ENCODE data around the gene PTCHD4.
"Not testable (repeated sequence)": the region's sequence is repeated elsewhere in the genome, so short reads cannot be mapped to it uniquely, and the experiment has no call there.

The PTCHD4 gene

DNA sequence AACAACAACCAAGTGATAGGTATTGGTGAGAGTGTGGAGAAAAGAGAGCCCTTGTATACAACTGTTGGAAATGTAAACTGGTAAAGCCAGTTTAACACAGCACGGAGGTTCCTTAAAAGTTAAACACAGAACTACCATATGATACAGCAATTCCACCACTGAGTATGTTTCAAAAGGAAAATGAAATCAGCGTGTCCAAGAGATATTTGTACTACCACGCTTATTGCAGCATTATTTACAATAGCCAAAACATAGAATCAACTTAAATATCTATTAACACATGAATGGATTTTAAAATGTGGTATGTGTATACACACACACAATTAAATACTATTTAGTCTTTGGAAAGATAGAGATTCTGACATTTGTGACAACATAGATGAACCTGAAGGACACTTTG, 1.1 kb downstream of the PTCHD4 start:
- H3K9me3 ChIP-seq (ENCODE audit: control insufficient read depth, insufficient read depth, low read length), result no peaks in the 10 kb centered on the region
- H4K20me1 ChIP-seq (ENCODE audit: control insufficient read depth, insufficient read depth, low read depth, low read length), result no peaks in the 10 kb centered on the region
- H3K4me3 ChIP-seq (ENCODE audit: low read length), result no peak overlapping the region
- TF ChIP-seq EZH2phosphoT487 (IDR thresholded peaks at IDR 0.05; ENCODE audit: borderline replicate concordance, low read length), result no peak
- TF ChIP-seq, protein P1, sequence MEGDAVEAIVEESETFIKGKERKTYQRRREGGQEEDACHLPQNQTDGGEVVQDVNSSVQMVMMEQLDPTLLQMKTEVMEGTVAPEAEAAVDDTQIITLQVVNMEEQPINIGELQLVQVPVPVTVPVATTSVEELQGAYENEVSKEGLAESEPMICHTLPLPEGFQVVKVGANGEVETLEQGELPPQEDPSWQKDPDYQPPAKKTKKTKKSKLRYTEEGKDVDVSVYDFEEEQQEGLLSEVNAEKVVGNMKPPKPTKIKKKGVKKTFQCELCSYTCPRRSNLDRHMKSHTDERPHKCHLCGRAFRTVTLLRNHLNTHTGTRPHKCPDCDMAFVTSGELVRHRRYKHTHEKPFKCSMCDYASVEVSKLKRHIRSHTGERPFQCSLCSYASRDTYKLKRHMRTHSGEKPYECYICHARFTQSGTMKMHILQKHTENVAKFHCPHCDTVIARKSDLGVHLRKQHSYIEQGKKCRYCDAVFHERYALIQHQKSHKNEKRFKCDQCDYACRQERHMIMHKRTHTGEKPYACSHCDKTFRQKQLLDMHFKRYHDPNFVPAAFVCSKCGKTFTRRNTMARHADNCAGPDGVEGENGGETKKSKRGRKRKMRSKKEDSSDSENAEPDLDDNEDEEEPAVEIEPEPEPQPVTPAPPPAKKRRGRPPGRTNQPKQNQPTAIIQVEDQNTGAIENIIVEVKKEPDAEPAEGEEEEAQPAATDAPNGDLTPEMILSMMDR (IDR thresholded peaks at IDR 0.05; ENCODE audit: low read depth, low read length, poor library complexity, severe bottlenecking), result no peak
- H3K27me3 ChIP-seq (ENCODE audit: control insufficient read depth, low read length), result no peaks in the 10 kb centered on the region
- no peaks in the 10 kb centered on the region for H3F3A ChIP-seq (ENCODE audit: control insufficient read depth, insufficient read depth)
- H3K4me2 ChIP-seq (ENCODE audit: low read length), result no peak overlapping the region
- H3K9me2 ChIP-seq (replicated peaks; ENCODE audit: control insufficient read depth, low read length), result no peaks in the 10 kb centered on the region
- H3K27ac ChIP-seq (ENCODE audit: low read depth, low read length), result no peak overlapping the region
- no peaks in the 10 kb centered on the region for H3K79me2 ChIP-seq (ENCODE audit: control insufficient read depth, low read length)
- no peaks in the 10 kb centered on the region for H3K36me3 ChIP-seq (ENCODE audit: control insufficient read depth, low read length)
- no peaks in the 10 kb centered on the region for H3K4me1 ChIP-seq (ENCODE audit: control insufficient read depth, low read length)

DNA sequence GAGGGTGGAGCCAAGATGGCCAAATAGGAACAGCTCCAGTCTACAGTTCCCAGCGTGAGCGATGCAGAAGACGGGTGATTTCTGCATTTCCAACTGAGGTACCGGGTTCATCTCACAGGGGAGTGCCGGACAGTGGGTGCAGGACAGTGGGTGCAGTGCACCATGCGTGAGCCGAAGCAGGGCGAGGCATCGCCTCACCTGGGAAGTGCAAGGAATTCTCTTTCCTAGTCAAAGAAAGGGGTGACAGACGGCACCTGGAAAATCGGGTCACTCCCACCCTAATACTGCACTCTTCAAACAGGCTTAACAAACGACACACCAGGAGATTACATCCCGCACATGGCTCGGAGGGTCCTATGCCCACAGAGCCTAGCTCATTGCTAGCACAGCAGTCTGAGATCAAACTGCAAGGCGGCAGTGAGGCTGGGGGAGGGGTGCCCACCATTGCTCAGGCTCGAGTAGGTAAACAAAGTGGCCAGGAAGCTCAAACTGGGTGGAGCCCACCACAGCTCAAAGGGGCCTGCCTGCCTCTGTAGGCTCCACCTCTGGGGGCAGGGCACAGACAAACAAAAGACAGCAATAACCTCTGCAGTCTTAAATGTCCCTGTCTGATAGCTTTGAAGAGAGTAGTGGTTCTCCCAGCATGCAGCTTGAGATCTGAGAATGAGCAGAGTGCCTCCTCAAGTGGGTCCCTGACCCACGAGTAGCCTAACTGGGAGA, 8.4 kb downstream of the PTCHD4 start:
- not testable (repeated sequence) for H3K79me2 ChIP-seq (ENCODE audit: control insufficient read depth, low read length); H3K27ac ChIP-seq (ENCODE audit: low read depth, low read length); H3K4me1 ChIP-seq (ENCODE audit: control insufficient read depth, low read length); H3K36me3 ChIP-seq (ENCODE audit: control insufficient read depth, low read length); H4K20me1 ChIP-seq (ENCODE audit: control insufficient read depth, insufficient read depth, low read depth, low read length); H3K4me2 ChIP-seq (ENCODE audit: low read length); H3K9me2 ChIP-seq (replicated peaks; ENCODE audit: control insufficient read depth, low read length); H3F3A ChIP-seq (ENCODE audit: control insufficient read depth, insufficient read depth); H3K4me3 ChIP-seq (ENCODE audit: low read length); H3K9me3 ChIP-seq (ENCODE audit: control insufficient read depth, insufficient read depth, low read length); H3K27me3 ChIP-seq (ENCODE audit: control insufficient read depth, low read length)

DNA sequence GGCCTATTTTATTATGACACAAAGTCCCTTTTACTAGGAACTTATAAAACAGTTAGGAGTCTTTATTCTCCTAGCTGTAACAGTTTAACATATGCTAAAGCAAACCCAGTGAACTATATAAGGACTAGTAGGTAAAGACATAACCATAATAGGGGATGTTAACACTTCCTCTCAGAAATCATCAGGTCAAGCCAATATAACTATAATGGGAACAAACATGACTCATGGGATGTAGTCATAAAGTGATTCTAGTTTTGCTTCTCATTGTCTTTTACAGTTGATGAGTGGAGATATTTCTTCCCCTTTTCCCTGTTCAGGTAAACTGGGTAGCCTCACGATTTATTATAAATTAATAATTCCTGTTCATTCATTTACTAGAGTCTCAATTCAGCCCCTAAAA, 9.7 kb downstream of the PTCHD4 start:
- Histone ChIP-seq H4K20me1 (ENCODE audit: control insufficient read depth, insufficient read depth, low read depth, low read length) (no peaks in the 10 kb centered on the region), H3K9me2 (replicated peaks; ENCODE audit: control insufficient read depth, low read length) (no peaks in the 10 kb centered on the region), H3K27ac (ENCODE audit: low read depth, low read length) (no peak overlapping the region), H3K9me3 (ENCODE audit: control insufficient read depth, insufficient read depth, low read length) (no peaks in the 10 kb centered on the region), H3K79me2 (ENCODE audit: control insufficient read depth, low read length) (no peaks in the 10 kb centered on the region), H3K4me1 (ENCODE audit: control insufficient read depth, low read length) (no peaks in the 10 kb centered on the region), H3K4me2 (ENCODE audit: low read length) (no peak overlapping the region), H3F3A (ENCODE audit: control insufficient read depth, insufficient read depth) (no peaks in the 10 kb centered on the region), H3K36me3 (ENCODE audit: control insufficient read depth, low read length) (no peaks in the 10 kb centered on the region), H3K4me3 (ENCODE audit: low read length) (no peak overlapping the region), H3K27me3 (ENCODE audit: control insufficient read depth, low read length) (no peaks in the 10 kb centered on the region)
- TF ChIP-seq, protein P1 (IDR thresholded peaks at IDR 0.05; ENCODE audit: low read depth, low read length, poor library complexity, severe bottlenecking), result no peak
- no peak for TF ChIP-seq EZH2phosphoT487 (IDR thresholded peaks at IDR 0.05; ENCODE audit: borderline replicate concordance, low read length)

DNA sequence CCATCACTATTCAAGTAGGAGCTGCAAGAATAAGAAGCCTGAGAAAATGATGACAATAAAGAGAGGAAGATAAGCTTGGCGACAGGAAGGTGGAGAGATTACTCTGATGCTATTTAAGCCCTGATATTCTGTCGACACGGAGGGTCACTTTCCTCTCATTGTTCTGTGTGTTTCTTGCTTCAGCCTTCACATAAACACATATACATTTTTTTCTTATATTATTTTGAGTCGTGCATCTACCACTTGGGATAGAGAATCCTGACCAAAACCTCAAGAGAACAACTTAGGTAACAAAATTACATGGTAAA, 10.5 kb downstream of the PTCHD4 start:
- H3K4me1 ChIP-seq (ENCODE audit: control insufficient read depth, low read length), result no peaks in the 10 kb centered on the region
- no peaks in the 10 kb centered on the region for H3F3A ChIP-seq (ENCODE audit: control insufficient read depth, insufficient read depth)
- TF ChIP-seq, protein P1 (IDR thresholded peaks at IDR 0.05; ENCODE audit: low read depth, low read length, poor library complexity, severe bottlenecking), result no peak
- no peak for TF ChIP-seq EZH2phosphoT487 (IDR thresholded peaks at IDR 0.05; ENCODE audit: borderline replicate concordance, low read length)
- H3K79me2 ChIP-seq (ENCODE audit: control insufficient read depth, low read length), result no peaks in the 10 kb centered on the region
- H3K36me3 ChIP-seq (ENCODE audit: control insufficient read depth, low read length), result no peaks in the 10 kb centered on the region
- no peak overlapping the region for H3K27ac ChIP-seq (ENCODE audit: low read depth, low read length)
- H3K9me3 ChIP-seq (ENCODE audit: control insufficient read depth, insufficient read depth, low read length), result no peaks in the 10 kb centered on the region
- no peak overlapping the region for H3K4me2 ChIP-seq (ENCODE audit: low read length)
- H3K9me2 ChIP-seq (replicated peaks; ENCODE audit: control insufficient read depth, low read length), result no peaks in the 10 kb centered on the region
- H3K4me3 ChIP-seq (ENCODE audit: low read length), result no peak overlapping the region
- no peaks in the 10 kb centered on the region for H4K20me1 ChIP-seq (ENCODE audit: control insufficient read depth, insufficient read depth, low read depth, low read length)
- no peaks in the 10 kb centered on the region for H3K27me3 ChIP-seq (ENCODE audit: control insufficient read depth, low read length)

Measured in DOHH2 (cell line).